Muscle of leg (tissue), 11 donors: ENCODE results near the gene SH2D5. TPM values are rescaled to one million over a fixed set of nuclear protein-coding genes. Genes with fewer than 3 reads are reported as not detected.
"Not testable (repeated sequence)": the region's sequence is repeated elsewhere in the genome, so short reads cannot be mapped to it uniquely, and the experiment has no call there.

Source experiments
- DNase-seq: peaks from one replicate; pipeline ENCODE4 v3.0.0; 2013
- H3K27ac ChIP-seq: one replicate; pipeline ENCODE4 v1.5.1; 2013; ENCODE audit warnings: mild to moderate bottlenecking, low read length, control low read depth
- H3K27me3 ChIP-seq: one replicate; pipeline ENCODE4 v1.6.1; 2013; ENCODE audit warnings: low read length; ENCODE audit not compliant: control insufficient read depth, insufficient read depth
- H3K36me3 ChIP-seq: one replicate; pipeline ENCODE4 v1.6.1; 2013; ENCODE audit warnings: low read length; ENCODE audit not compliant: control insufficient read depth, insufficient read depth
- H3K4me1 ChIP-seq: one replicate; pipeline ENCODE4 v1.6.1; 2013; ENCODE audit warnings: low read length; ENCODE audit not compliant: control insufficient read depth, insufficient read depth
- H3K4me3 ChIP-seq: one replicate; pipeline ENCODE4 v1.5.1; 2013; ENCODE audit warnings: low read length, control low read depth
- H3K9me3 ChIP-seq: replicated peaks from 2 replicates; pipeline ENCODE4 v1.6.1; 2013; ENCODE audit warnings: low read depth, low read length; ENCODE audit not compliant: control insufficient read depth
- WGBS: methylation state at CpG from one replicate; pipeline ENCODE4 v1.1.5; 2013; ENCODE audit warnings: missing lambda C conversion rate; ENCODE audit not compliant: insufficient coverage; 5-methylcytosine and 5-hydroxymethylcytosine counted together
- polyA plus RNA-seq, 8 donors: library from polyadenylated mRNA; unstranded; fragments of 120-200 nt; gene quantifications; one replicate each; pipeline versions ENCODE4 v1.2.1 to v1.2.3, GENCODE V29; 2013; ENCODE audit warnings: inconsistent platforms in 1 of 8, low replicate concordance in 1 of 8; ENCODE audit not compliant: insufficient read length in 8 of 8, insufficient read depth in 1 of 8
- total RNA-seq: library from RNA; stranded (reverse); fragments of 120-200 nt; gene quantifications from one replicate; pipeline ENCODE4 v1.2.4, GENCODE V29; 2013

The SH2D5 gene
- total and polyA plus RNA-seq, 9 donors, result 0.13 to 0.54 (median 0.27) TPM

DNA sequence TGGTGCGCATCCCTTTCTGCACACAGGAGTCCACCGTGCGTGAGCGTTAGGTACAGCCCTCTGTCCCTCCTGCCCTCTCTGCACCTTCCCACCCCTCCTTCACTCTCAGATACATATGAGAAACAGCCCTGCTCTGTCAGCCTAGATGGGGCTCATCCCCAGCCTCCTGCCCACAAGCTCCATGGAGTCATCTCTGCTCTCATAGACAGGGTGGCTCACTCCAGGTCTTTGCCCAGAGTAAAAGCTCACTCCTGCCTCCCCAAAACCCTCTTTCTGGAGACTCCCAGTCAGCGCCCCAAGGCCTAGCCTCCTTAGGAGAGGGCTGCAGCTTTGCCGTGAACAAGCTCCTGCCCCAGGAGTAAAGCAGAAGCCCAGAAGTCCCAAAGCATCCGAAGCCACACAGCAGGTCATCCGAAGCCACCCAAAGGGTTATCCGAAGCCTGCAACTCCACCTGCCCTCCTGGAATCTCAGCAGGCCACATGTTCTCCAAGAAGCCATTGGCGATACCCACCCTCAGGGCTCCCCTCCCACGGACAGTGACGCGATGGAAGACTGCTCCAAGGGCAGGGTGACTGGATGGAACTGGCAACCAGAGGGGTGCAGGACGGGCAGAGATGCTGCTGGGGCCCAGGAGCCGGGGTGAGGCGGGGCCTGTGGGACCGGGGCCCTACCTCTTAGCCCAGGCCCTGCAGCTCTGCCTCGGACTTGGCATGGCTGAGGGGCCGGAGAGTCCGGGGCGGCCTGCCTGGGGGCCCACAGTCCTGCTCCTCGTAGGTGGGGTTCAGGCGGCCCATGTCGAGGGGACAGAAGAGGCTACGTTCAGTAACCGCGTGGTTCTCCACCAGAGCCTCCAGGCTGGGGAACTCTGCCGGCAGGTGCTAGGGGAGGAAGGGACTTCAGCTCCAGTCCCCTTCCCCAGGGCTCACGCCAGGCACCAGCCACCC lies 11.1 kb downstream of the SH2D5 start:
- WGBS, result 89% methylated on average over 23 of the region's 29 CpGs
- peaks cover 28% of the 10 kb centered on the region for H3K27me3 ChIP-seq
- no peaks in the 10 kb centered on the region for H3K9me3 ChIP-seq
- H3K27ac ChIP-seq, result no peak overlapping the region
- H3K36me3 ChIP-seq, result no peaks in the 10 kb centered on the region
- H3K4me3 ChIP-seq, result no peak overlapping the region
- no peak for DNase-seq
- peaks cover 3% of the 10 kb centered on the region for H3K4me1 ChIP-seq

DNA sequence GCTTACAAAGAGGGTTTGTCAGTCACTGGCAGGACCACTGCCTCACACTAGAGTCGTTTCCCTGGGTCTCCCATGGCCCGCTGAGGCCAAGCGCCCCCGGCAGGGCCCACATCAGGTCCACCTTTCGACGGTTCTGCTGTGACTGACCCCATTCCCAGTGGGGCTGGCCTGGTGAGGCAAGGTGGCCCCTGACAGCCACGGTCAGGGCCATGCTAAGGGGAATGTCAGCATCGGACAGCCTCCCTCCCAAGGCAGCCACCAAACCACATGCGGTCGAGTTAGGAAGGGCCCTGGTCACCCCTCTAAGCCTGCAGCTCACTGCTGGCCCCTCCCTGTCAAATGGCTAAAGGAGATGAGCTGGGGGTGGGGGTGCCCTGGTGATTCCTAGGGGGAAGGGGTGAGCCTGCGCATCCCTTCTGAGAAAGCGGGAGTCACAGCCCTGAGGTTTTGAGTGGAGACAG lies 11.8 kb downstream of the SH2D5 start:
- H3K9me3 ChIP-seq, result no peaks in the 10 kb centered on the region
- no peak overlapping the region for H3K27ac ChIP-seq
- no peak for DNase-seq
- peaks cover 3% of the 10 kb centered on the region for H3K4me1 ChIP-seq
- H3K36me3 ChIP-seq, result no peaks in the 10 kb centered on the region
- 80% methylated on average over 7 of the region's 12 CpGs for WGBS
- no peak overlapping the region for H3K4me3 ChIP-seq
- peaks cover 33% of the 10 kb centered on the region for H3K27me3 ChIP-seq

DNA sequence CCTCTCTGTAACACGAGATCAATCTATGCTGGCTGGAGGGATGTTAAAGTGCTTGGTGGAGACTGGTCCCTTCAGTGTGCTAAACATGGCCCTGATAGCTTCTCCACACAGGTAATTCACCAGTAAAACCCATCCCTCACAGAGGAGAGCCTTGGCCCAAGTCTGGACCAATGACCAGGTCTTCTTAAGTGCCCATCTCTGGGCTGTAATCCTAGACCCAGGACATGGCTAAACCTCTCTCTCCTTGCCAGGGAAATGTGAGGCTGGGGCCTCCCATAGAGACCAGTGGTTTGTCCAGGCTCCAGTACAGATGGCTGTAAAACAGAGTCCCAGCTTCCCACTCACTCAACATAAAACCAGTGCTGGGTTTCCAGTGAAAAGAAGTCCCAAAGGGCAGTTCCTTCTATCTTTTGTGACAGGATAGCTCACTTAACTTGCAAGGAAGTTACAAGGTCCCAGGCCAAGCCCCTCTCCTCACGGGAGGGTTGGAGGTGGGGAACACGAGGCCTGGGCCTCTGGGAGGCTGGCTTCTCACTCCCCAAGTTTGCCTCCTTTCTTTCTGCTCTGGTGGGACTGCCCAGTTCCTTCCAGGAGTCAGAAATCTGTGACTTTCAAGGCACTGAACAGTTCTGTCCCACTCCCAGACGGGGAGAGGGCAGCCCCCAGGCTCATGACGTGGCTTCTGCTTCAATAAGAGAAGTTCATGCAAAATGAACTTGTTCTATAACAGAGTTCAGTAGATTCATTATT lies 12.5 kb downstream of the SH2D5 start:
- no peak overlapping the region for H3K4me3 ChIP-seq
- WGBS, result no CpG with 5 or more reads among the region's 5 CpGs
- H3K27me3 ChIP-seq, result peaks cover 33% of the 10 kb centered on the region
- H3K9me3 ChIP-seq, result no peaks in the 10 kb centered on the region
- H3K4me1 ChIP-seq, result peaks cover 3% of the 10 kb centered on the region
- no peaks in the 10 kb centered on the region for H3K36me3 ChIP-seq
- no peak for DNase-seq
- no peak overlapping the region for H3K27ac ChIP-seq

DNA sequence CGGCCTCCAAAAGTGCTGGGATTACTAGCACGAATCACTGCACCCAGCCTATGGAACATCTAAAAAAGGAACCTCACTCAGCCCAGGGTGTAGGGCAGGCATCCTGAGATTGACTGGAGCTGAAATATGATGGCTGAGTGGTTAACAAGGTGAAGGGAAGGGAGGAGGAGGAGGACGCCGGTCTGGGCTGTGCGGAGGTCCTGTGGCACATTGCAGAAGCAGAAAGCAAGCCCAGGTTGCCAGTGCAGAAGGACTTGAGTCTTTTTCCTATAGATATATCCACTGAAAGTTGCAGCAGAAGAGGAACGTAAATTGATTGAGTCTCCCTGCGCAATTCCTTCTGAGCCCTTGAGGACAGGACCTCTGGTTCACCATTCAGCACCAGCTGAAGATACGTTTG lies 13.2 kb downstream of the SH2D5 start:
- Histone ChIP-seq H3K4me1 (peaks cover 3% of the 10 kb centered on the region), H3K27ac (no peak overlapping the region), H3K4me3 (no peak overlapping the region), H3K27me3 (peaks cover 33% of the 10 kb centered on the region), H3K36me3 (no peaks in the 10 kb centered on the region), H3K9me3 (no peaks in the 10 kb centered on the region)
- 90% methylated on average over 7 of the region's 8 CpGs for WGBS
- no peak for DNase-seq

DNA sequence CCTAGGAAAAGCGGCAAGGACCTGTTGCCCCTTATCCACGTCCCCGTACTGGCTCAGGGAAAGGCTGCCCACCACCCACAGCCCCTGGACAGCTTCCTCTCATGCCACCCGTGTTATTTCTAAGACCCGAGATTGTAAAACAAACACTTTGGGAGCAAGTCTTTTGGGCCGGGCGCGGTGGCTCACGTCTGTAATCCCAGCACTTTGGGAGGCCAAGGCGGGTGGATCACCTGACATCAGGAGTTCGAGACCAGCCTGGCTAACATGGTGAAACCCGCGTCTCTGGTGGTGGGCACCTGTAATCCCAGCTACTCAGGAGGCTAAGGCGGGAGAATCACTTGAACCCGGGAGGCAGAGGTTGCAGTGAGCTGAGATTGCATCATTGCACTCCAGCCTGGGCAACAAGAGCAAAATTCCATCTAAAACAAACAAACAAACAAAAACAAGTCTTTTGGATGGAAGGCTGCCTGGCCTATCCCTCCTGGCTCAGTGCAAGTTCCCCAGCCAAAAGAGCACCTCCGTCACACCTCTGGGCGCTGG lies 14.1 kb downstream of the SH2D5 start:
- not testable (repeated sequence) for H3K9me3 ChIP-seq, DNase-seq, H3K4me1 ChIP-seq, H3K36me3 ChIP-seq, H3K27ac ChIP-seq
- Histone ChIP-seq H3K4me3 (peak overlapping the region; percentile 27), H3K27me3 (peaks cover 33% of the 10 kb centered on the region)
- WGBS, result 63% methylated on average over 10 of the region's 17 CpGs

DNA sequence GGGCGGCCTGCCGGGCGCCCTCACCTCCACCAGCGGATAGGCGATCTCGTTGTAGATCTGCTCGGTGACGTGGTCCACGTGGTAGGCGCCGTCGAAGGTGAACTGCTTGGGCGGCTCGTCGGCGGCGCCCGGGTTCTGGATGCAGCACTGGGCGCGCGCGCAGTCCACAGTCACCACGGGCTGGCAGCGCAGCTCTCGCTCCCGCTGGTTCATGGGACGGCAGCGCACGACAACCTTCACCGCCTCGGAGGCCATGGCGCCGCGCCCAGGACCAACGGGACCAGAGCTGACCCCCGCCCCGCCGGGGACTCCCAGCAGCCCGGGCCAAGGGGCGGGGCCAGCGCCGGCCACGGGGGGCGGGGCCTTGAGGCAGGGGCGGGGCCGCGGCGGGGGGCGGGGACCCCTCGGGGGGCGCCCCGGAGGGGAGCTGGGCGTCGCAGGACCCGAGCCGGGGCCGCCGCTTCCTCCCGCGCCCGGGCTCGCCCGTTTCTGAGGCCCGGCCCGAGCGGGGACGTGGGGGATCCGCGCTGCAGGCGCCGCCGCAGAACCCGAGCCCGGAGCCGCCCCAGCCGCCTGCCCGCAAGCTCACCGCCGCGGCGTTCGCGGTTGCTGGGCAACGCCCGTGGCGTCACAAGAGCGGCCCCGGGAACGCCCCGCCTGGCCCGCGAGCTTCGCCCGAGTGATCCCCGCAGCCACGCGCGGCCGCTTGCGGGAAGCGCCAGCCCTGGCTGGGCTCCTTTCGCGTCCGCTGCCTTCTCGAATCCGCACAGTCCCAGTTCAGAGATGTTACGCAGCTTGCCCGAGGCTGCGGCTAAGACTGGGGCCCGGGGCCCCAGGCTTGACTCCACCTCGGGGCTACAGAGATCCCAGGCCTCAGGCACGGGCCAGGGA lies 14.8 kb downstream of the SH2D5 start, which contains the start of gene KIF17:
Gene KIF17, minus strand, starts transcription at position 556 of the 891 bp plus-strand sequence. Its CDS starts 301 bp downstream, at position 255.
- Histone ChIP-seq H3K27me3 (peaks cover 33% of the 10 kb centered on the region), H3K27ac (no peak within 1 kb of the TSS), H3K4me3 (peak within 1 kb of the TSS; percentile 27), H3K36me3 (no peaks in the 10 kb centered on the region), H3K9me3 (no peaks in the 10 kb centered on the region), H3K4me1 (peaks cover 3% of the 10 kb centered on the region)
- DNase-seq, result peak; percentile 84
- under 1% methylated on average over 111 of the region's 112 CpGs for WGBS

DNA sequence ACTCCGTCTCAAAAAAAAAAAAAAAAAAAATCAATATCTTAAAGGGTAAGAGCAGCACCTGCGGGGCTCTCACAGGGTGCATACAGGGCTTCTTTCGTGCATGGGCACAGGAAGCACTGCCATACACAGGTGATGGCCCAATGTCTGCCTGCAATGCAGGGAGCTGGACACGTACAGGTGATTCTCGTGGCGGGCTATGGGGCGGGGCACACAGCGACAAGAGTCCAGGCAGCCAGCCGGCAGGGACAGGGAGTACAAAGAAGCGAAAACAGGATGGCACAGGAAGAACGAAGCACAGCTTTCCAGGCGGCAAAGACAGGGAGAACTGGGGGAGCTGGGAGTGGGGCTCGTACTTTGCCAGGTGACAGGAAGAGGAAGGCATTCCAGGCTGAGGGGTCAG lies 16.3 kb downstream of the SH2D5 start:
- no peaks in the 10 kb centered on the region for H3K9me3 ChIP-seq
- H3K27ac ChIP-seq, result no peak overlapping the region
- H3K36me3 ChIP-seq, result no peaks in the 10 kb centered on the region
- H3K4me3 ChIP-seq, result no peak overlapping the region
- WGBS, result 76% methylated on average over 12 of the region's 13 CpGs
- no peak for DNase-seq
- peaks cover 33% of the 10 kb centered on the region for H3K27me3 ChIP-seq
- H3K4me1 ChIP-seq, result peaks cover 9% of the 10 kb centered on the region

DNA sequence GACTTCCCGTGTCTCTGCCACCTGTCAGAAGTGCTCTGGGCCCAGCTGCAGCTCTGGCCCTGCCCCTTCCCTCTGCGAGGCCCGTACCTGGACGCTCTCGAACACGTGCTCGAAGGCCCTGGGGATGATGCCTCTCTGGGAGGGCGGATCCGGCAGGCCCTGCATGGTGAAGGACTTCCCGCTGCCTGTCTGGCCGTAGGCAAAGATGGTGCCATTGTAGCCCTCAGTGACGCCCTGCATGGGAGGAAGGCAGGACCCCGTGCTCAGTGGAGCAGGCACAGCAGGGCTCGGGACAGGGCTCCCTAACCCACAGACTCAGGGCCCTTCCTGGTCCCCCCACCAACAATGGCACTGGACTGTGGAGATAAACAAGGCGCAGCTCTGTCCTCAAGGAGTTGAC lies 17.1 kb downstream of the SH2D5 start:
- Histone ChIP-seq H3K27ac (no peak overlapping the region), H3K9me3 (no peaks in the 10 kb centered on the region), H3K36me3 (no peaks in the 10 kb centered on the region), H3K4me3 (no peak overlapping the region), H3K4me1 (peaks cover 14% of the 10 kb centered on the region), H3K27me3 (peaks cover 33% of the 10 kb centered on the region)
- no peak for DNase-seq
- 77% methylated on average over 14 of the region's 15 CpGs for WGBS

DNA sequence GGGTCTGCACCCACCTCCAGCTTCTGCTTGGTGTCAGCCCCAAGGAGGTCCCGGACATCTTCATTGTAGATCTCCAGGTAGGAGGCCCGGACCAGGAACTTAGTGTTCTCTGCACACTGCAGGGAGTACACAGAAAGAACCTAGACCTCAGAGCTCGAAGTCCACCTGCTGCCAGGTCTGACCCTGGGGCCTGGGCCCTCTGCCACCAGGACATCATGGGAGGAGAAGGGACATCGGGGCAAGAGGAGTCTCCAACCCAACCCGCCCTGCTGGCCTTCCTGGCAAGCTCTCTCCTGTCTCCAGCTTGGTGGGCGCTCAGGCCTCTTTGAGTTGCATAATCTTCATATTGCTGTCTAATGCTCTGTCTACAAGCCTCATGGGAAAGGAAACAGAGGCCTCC lies 19.1 kb downstream of the SH2D5 start:
- Histone ChIP-seq H3K4me3 (no peak overlapping the region), H3K27me3 (peaks cover 23% of the 10 kb centered on the region), H3K27ac (no peak overlapping the region), H3K4me1 (peaks cover 17% of the 10 kb centered on the region), H3K9me3 (no peaks in the 10 kb centered on the region), H3K36me3 (no peaks in the 10 kb centered on the region)
- no peak for DNase-seq
- 88% methylated on average over 6 of the region's 6 CpGs for WGBS
